SK-N-SH treated with all-trans-retinoic acid at 6 μM for 48 hours (cell line): ENCODE results near the gene AZIN2.

Experiments used
- ATAC-seq: fragments of 200-7000 bp; cut with Tn5 transposase; 3 replicates; pipeline ENCODE4 v1.9.1; 2020; ENCODE audit warnings: mild to moderate bottlenecking, moderate library complexity
- ARNTL ChIP-seq: fragments of 450-650 bp; formaldehyde crosslinking; IDR thresholded peaks from 2 replicates; pipeline ENCODE4 v1.5.0; 2020; ENCODE audit warnings: low read depth, mild to moderate bottlenecking, moderate library complexity, borderline replicate concordance
- BACH2 ChIP-seq: fragments of 250-450 bp; sonication (Bioruptor Pico); IDR thresholded peaks from 2 replicates; pipeline ENCODE4 v1.9.0; 2021; ENCODE audit warnings: mild to moderate bottlenecking, borderline replicate concordance
- CREB5 ChIP-seq: fragments of 250-450 bp; sonication (Bioruptor Pico); IDR thresholded peaks from 2 replicates; pipeline ENCODE4 v1.5.1; 2020; ENCODE audit warnings: low read depth, mild to moderate bottlenecking, moderate library complexity
- CSRNP3 ChIP-seq: fragments of 250-450 bp; sonication (Bioruptor Pico); IDR thresholded peaks from 2 replicates; pipeline ENCODE4 v1.5.1; 2021; ENCODE audit warnings: mild to moderate bottlenecking, moderate library complexity
- ESRRG ChIP-seq: fragments of 250-450 bp; sonication (Bioruptor Pico); IDR thresholded peaks from 2 replicates; pipeline ENCODE4 v1.6.1; 2021; ENCODE audit warnings: mild to moderate bottlenecking
- GLIS3 ChIP-seq: fragments of 250-450 bp; sonication (Bioruptor Pico); IDR thresholded peaks from 2 replicates; pipeline ENCODE4 v1.5.0; 2020; ENCODE audit warnings: mild to moderate bottlenecking, moderate library complexity
- ISL1 ChIP-seq: fragments of 250-450 bp; sonication (Bioruptor Pico); IDR thresholded peaks from 2 replicates; pipeline ENCODE4 v2.1.2; 2022; ENCODE audit warnings: mild to moderate bottlenecking, moderate library complexity
- OSR1 ChIP-seq: fragments of 250-450 bp; sonication (Bioruptor Pico); IDR thresholded peaks from 2 replicates; pipeline ENCODE4 v1.8.0; 2022; ENCODE audit warnings: moderate library complexity, mild to moderate bottlenecking, inconsistent platforms
- PATZ1 ChIP-seq: fragments of 250-450 bp; sonication (Bioruptor Pico); IDR thresholded peaks from 2 replicates; pipeline ENCODE4 v1.8.0; 2020; ENCODE audit warnings: mild to moderate bottlenecking, moderate library complexity, borderline replicate concordance
- POU6F1 ChIP-seq: fragments of 250-450 bp; sonication (Bioruptor Pico); IDR thresholded peaks from 2 replicates; pipeline ENCODE4 v1.8.0; 2021; ENCODE audit warnings: low read depth, mild to moderate bottlenecking, moderate library complexity, borderline replicate concordance
- PPARA ChIP-seq: fragments of 250-450 bp; sonication (Bioruptor Pico); IDR thresholded peaks from 2 replicates; pipeline ENCODE4 v1.5.0; 2020; ENCODE audit warnings: mild to moderate bottlenecking, borderline replicate concordance
- RARB ChIP-seq: fragments of 250-450 bp; sonication (Bioruptor Pico); IDR thresholded peaks from 2 replicates; pipeline ENCODE4 v1.8.0; 2021; ENCODE audit warnings: mild to moderate bottlenecking, moderate library complexity
- SNAI2 ChIP-seq: fragments of 250-450 bp; sonication (Bioruptor Pico); IDR thresholded peaks from 2 replicates; pipeline ENCODE4 v1.5.0; 2020; ENCODE audit warnings: mild to moderate bottlenecking, moderate library complexity
- TCF4 ChIP-seq: fragments of 250-450 bp; sonication (Bioruptor Pico); IDR thresholded peaks from 2 replicates; pipeline ENCODE4 v1.8.0; 2021; ENCODE audit warnings: mild to moderate bottlenecking, moderate library complexity, borderline replicate concordance
- TOX ChIP-seq: fragments of 250-450 bp; sonication (Bioruptor Pico); IDR thresholded peaks from 2 replicates; pipeline ENCODE4 v1.8.0; 2021; ENCODE audit warnings: mild to moderate bottlenecking, moderate library complexity, borderline replicate concordance
- TSHZ2 ChIP-seq: fragments of 250-450 bp; sonication (Bioruptor Pico); IDR thresholded peaks from 2 replicates; pipeline ENCODE4 v1.5.0; 2020; ENCODE audit warnings: mild to moderate bottlenecking, moderate library complexity
- ZC3H10 ChIP-seq: fragments of 250-450 bp; sonication (Bioruptor Pico); IDR thresholded peaks from 2 replicates; pipeline ENCODE4 v1.5.1; 2021; ENCODE audit warnings: mild to moderate bottlenecking, moderate library complexity
- ZFP3 ChIP-seq: fragments of 250-450 bp; sonication (Bioruptor Pico); IDR thresholded peaks from 2 replicates; pipeline ENCODE4 v1.5.0; 2020; ENCODE audit warnings: mild to moderate bottlenecking, moderate library complexity
- ZNF565 ChIP-seq: fragments of 450-650 bp; formaldehyde crosslinking; conservative IDR thresholded peaks from 2 replicates; pipeline ENCODE4 v1.5.0; 2020; ENCODE audit warnings: low read depth, mild to moderate bottlenecking, moderate library complexity
- ZNF70 ChIP-seq: fragments of 450-650 bp; formaldehyde crosslinking; IDR thresholded peaks from 2 replicates; pipeline ENCODE4 v1.5.0; 2020; ENCODE audit warnings: mild to moderate bottlenecking, moderate library complexity

The AZIN2 gene

GRCh38 chr1:33050221-33051076 is 30.5 kb upstream of the AZIN2 start:
- peak; percentile 54 for ATAC-seq

GRCh38 chr1:33055210-33056008 is 25.5 kb upstream of the AZIN2 start:
- TF ChIP-seq ZNF70 (CRISPR knock-in tag), result peak; percentile 82
- 0 out of 2 replicates have a peak, but pooled peaks have one; percentile 44 for TF ChIP-seq CREB5 (CRISPR knock-in tag)
- TF ChIP-seq ZFP3 (CRISPR knock-in tag), result 0 out of 2 replicates have a peak, but pooled peaks have one; percentile 29
- TF ChIP-seq TCF4 (CRISPR knock-in tag), result no peak
- 0 out of 2 replicates have a peak, but pooled peaks have one; percentile 63 for TF ChIP-seq TSHZ2 (CRISPR knock-in tag)
- TF ChIP-seq ISL1, result 0 out of 2 replicates have a peak, but pooled peaks have one; percentile 10
- TF ChIP-seq POU6F1 (CRISPR knock-in tag), result no peak
- TF ChIP-seq SNAI2 (CRISPR knock-in tag), result peak; percentile 10; the same call in 1 of the 2 replicates
- no peak for TF ChIP-seq GLIS3 (CRISPR knock-in tag)
- TF ChIP-seq CSRNP3 (CRISPR knock-in tag), result no peak
- ATAC-seq, result peak; percentile 98

More at GRCh38 chr1:33050221-33051076, 30.5 kb upstream of the AZIN2 start:
- no peak for TF ChIP-seq RARB

- no peak for ATAC-seq
- no peak for TF ChIP-seq TOX (CRISPR knock-in tag)
- no peak for TF ChIP-seq OSR1
- TF ChIP-seq PPARA, result no peak
- no peak for TF ChIP-seq ZFP3 (CRISPR knock-in tag)
- no peak for TF ChIP-seq CSRNP3 (CRISPR knock-in tag)
- TF ChIP-seq ISL1, result no peak
- no peak for TF ChIP-seq ZNF565
Observed at GRCh38 chr1:33056426-33056825, 24.5 kb upstream of the AZIN2 start.

- ATAC-seq, result no peak
- TF ChIP-seq ARNTL (CRISPR knock-in tag) (no peak), PPARA (no peak), ESRRG (CRISPR knock-in tag) (no peak), BACH2 (CRISPR knock-in tag) (no peak), SNAI2 (CRISPR knock-in tag) (no peak), ZFP3 (CRISPR knock-in tag) (no peak), CSRNP3 (CRISPR knock-in tag) (no peak), ZC3H10 (no peak), OSR1 (no peak), PATZ1 (CRISPR knock-in tag) (no peak)
Observed at GRCh38 chr1:33057095-33057494, 23.9 kb upstream of the AZIN2 start.
